Karpas-422 (cell line): ENCODE data around the gene SPRN. TPM values are rescaled to one million over a fixed set of nuclear protein-coding genes. Genes with fewer than 3 reads are reported as not detected.
"Not testable (repeated sequence)": the region's sequence is repeated elsewhere in the genome, so short reads cannot be mapped to it uniquely, and the experiment has no call there.

ENCODE experiments used
- DNase-seq: peaks from one replicate; pipeline ENCODE4 v3.0.0-alpha.2; 2015
- H2AFZ ChIP-seq: fragments of 200-600 bp; sonication (generic); 2 replicates; pipeline ENCODE4 v1.6.1; 2014; ENCODE audit warnings: antibody characterized with exemption, low read length, mixed read lengths
- H3K27ac ChIP-seq: fragments of 200-600 bp; sonication (generic); 2 replicates; pipeline ENCODE4 v1.5.1; 2014; ENCODE audit warnings: mild to moderate bottlenecking, low read length, moderate library complexity
- H3K27me3 ChIP-seq: fragments of 200-600 bp; sonication (generic); 2 replicates; pipeline ENCODE4 v1.6.1; 2014; ENCODE audit warnings: low read length, mixed read lengths
- H3K36me3 ChIP-seq: fragments of 200-600 bp; sonication (generic); 2 replicates; pipeline ENCODE4 v1.6.1; 2014; ENCODE audit warnings: low read length, mixed read lengths; ENCODE audit not compliant: insufficient read depth
- H3K4me1 ChIP-seq: fragments of 200-600 bp; sonication (generic); 2 replicates; pipeline ENCODE4 v1.6.1; 2014; ENCODE audit warnings: mild to moderate bottlenecking, low read length, mixed read lengths
- H3K4me2 ChIP-seq: fragments of 200-600 bp; sonication (generic); 2 replicates; pipeline ENCODE4 v1.6.1; 2014; ENCODE audit warnings: low read length, low read depth, mild to moderate bottlenecking; ENCODE audit not compliant: poor library complexity, severe bottlenecking
- H3K4me3 ChIP-seq: fragments of 200-600 bp; sonication (generic); 2 replicates; pipeline ENCODE4 v1.5.1; 2014; ENCODE audit warnings: mild to moderate bottlenecking, antibody characterized with exemption, low read length, mixed read lengths
- H3K79me2 ChIP-seq: fragments of 200-600 bp; sonication (generic); 2 replicates; pipeline ENCODE4 v1.6.1; 2014; ENCODE audit warnings: mild to moderate bottlenecking, low read length, mixed read lengths
- H3K9ac ChIP-seq: fragments of 200-600 bp; sonication (generic); 2 replicates; pipeline ENCODE4 v1.6.0; 2014; ENCODE audit warnings: low read length
- H3K9me2 ChIP-seq: fragments of 200-600 bp; sonication (generic), shearing (Covaris generic); replicated peaks from 2 replicates; pipeline ENCODE4 v1.6.0; 2014; ENCODE audit warnings: mild to moderate bottlenecking, low read length, moderate library complexity; ENCODE audit not compliant: insufficient read depth
- H3K9me3 ChIP-seq: fragments of 300-700, 200-600 bp; sonication (generic); 2 replicates; pipeline ENCODE4 v1.6.1; 2014; ENCODE audit warnings: low read length, mixed read lengths
- H4K20me1 ChIP-seq: fragments of 200-600 bp; sonication (generic); 2 replicates; pipeline ENCODE4 v1.6.1; 2014; ENCODE audit warnings: mild to moderate bottlenecking, antibody characterized with exemption, low read length, low read depth; ENCODE audit not compliant: insufficient read depth
- small RNA-seq: library from RNA; depleted of rRNA; stranded (forward); fragments of <200 nt; gene quantifications from one replicate; pipeline ENCODE3, GENCODE V24; 2014
- total RNA-seq: library from RNA; depleted of rRNA; stranded (reverse); fragments of >200 nt; shearing (Covaris generic); gene quantifications from 2 replicates; pipeline ENCODE4 v1.2.3, GENCODE V29; 2014; ENCODE audit warnings: low replicate concordance; rRNA removed

SPRN gene
- total RNA-seq, 1 experiment from 2014 or later: not detected

- Histone ChIP-seq H3K9me2 (no peaks in the 10 kb centered on the region), H3K9me3 (no peaks in the 10 kb centered on the region), H3K27ac (no peak overlapping the region), H3K4me1 (peaks cover 24% of the 10 kb centered on the region), H2AFZ (no peak overlapping the region), H3K36me3 (no peaks in the 10 kb centered on the region), H3K4me2 (no peak overlapping the region), H3K27me3 (no peaks in the 10 kb centered on the region), H3K4me3 (no peak overlapping the region), H4K20me1 (no peaks in the 10 kb centered on the region), H3K9ac (no peak overlapping the region), H3K79me2 (peaks cover 3% of the 10 kb centered on the region)
- no peak for DNase-seq
Observed at GRCh38 chr10:133377025-133377817, 47.2 kb downstream of the SPRN start.

GRCh38 chr10:133376183-133376582 lies 48.2 kb downstream of the SPRN start:
- not testable (repeated sequence) for H3K27ac ChIP-seq, H2AFZ ChIP-seq, H3K9ac ChIP-seq, H3K9me2 ChIP-seq, H3K9me3 ChIP-seq, H3K27me3 ChIP-seq, H3K4me2 ChIP-seq, H4K20me1 ChIP-seq, H3K4me3 ChIP-seq, DNase-seq, H3K36me3 ChIP-seq
- peaks cover 11% of the 10 kb centered on the region for H3K79me2 ChIP-seq
- peaks cover 27% of the 10 kb centered on the region for H3K4me1 ChIP-seq

DNA sequence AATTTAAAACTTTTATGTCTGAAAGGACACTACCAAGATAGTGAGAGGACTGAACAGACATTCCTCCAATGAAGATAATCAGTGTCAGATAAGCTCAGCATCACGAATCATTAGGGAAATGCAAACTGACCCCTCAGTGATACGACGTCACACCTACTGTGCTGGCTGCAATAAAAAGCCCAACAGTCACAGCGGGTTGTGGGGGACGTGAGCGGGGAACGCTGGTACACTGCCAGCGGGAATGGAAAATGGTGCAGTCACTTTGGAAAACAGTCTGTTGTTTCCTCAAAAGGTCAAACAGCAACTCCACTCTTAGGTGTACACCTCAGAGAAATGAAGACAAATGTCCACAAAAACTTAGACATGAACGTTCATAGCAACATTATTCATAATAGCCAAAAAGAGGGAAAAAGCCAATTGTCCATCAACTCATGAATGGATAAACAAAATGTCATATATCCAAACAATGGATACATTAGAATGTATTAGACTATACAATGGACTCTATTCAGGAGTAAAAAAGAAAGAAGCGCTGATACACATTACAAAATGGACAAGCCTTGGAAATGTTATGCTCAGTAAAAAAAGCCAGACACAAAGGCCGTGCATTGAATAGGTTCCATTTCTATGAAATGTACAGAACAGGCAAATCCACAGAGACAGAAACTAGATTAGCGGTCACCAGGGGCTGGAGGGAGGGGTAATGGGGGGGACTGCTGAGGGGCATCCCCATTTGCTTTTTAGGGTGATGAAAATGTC lies 48.9 kb downstream of the SPRN start:
- H3K79me2 ChIP-seq: peaks cover 11% of the 10 kb centered on the region
- no peaks in the 10 kb centered on the region for H3K9me3 ChIP-seq
- DNase-seq: no peak
- no peak overlapping the region for H3K9ac ChIP-seq
- H3K27me3 ChIP-seq: no peaks in the 10 kb centered on the region
- no peak overlapping the region for H3K4me2 ChIP-seq
- no peak overlapping the region for H2AFZ ChIP-seq
- H3K9me2 ChIP-seq: no peaks in the 10 kb centered on the region
- H3K4me3 ChIP-seq: no peak overlapping the region
- no peak overlapping the region for H3K27ac ChIP-seq
- H4K20me1 ChIP-seq: no peaks in the 10 kb centered on the region
- peaks cover 27% of the 10 kb centered on the region for H3K4me1 ChIP-seq
- H3K36me3 ChIP-seq: no peaks in the 10 kb centered on the region

- Histone ChIP-seq H3K9me3 (no peaks in the 10 kb centered on the region), H3K27ac (no peak within 1 kb of the TSS), H3K9me2 (no peaks in the 10 kb centered on the region), H3K79me2 (peaks cover 11% of the 10 kb centered on the region), H2AFZ (0 out of 2 replicates have a peak within 1 kb of the TSS, but pooled peaks have one; percentile 50), H3K9ac (peak within 1 kb of the TSS; percentile 86), H3K4me3 (peak within 1 kb of the TSS; percentile 78), H3K4me1 (peaks cover 19% of the 10 kb centered on the region), H3K27me3 (no peaks in the 10 kb centered on the region), H3K36me3 (no peaks in the 10 kb centered on the region), H4K20me1 (no peaks in the 10 kb centered on the region), H3K4me2 (peak within 1 kb of the TSS; percentile 59)
- DNase-seq: peak; percentile 97
Observed at GRCh38 chr10:133373174-133374090, 51.0 kb downstream of the SPRN start, which contains the start of gene ECHS1. TSS of gene ECHS1 (minus strand) at chr10:133373354. CDS start at chr10:133373333, 21 bp downstream.

DNA sequence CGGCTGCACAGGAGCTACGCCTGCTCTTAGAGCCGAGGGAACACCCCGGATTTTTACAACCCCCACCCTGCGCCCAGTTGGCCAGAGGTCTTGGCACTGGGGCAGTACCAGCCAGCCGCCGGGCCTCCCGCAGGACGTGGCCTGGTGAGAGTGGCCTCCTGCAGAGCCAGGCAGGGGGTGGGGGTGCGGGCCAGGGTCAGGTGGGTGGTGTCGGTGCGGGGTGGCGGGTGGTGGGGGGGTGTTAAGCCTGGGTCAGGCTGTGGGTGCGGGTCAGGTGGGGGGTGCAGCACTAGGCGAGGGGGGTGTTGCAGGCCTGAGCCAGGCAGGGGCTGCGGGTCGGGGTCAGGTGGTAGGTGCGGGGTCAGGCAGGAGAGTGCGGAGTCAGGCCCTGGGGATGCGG lies 51.9 kb downstream of the SPRN start:
- H3K27ac ChIP-seq: no peak overlapping the region
- H3K9me3 ChIP-seq: no peaks in the 10 kb centered on the region
- H3K4me1 ChIP-seq: peaks cover 11% of the 10 kb centered on the region
- H3K4me3 ChIP-seq: peak overlapping the region; percentile 65
- H4K20me1 ChIP-seq: no peaks in the 10 kb centered on the region
- no peak for DNase-seq
- no peak overlapping the region for H2AFZ ChIP-seq
- peak overlapping the region; percentile 86 for H3K9ac ChIP-seq
- H3K36me3 ChIP-seq: no peaks in the 10 kb centered on the region
- no peaks in the 10 kb centered on the region for H3K9me2 ChIP-seq
- peak overlapping the region; percentile 27 for H3K4me2 ChIP-seq
- H3K27me3 ChIP-seq: no peaks in the 10 kb centered on the region
- peaks cover 11% of the 10 kb centered on the region for H3K79me2 ChIP-seq

Small RNAs within 50 kb of the gene (small RNA-seq; reads per million reads assigned to genes)
- gene AL360181.4 (not detected), gene MIR3944 (not detected)

Other genes starting within 250 kb of the SPRN start
- not detected in 2 replicates for gene UTF1, start 194.4 kb downstream of the SPRN start, total RNA-seq
- gene VENTX, start 186.8 kb downstream of the SPRN start, total RNA-seq: not detected in 2 replicates
- 0.71 and 3.8 TPM in 2 replicates for gene ADAM8, start 147.8 kb downstream of the SPRN start, total RNA-seq
- 21.4 and 29.5 TPM in 2 replicates for gene TUBGCP2, start 115.8 kb downstream of the SPRN start, total RNA-seq
- gene ZNF511, start 115.7 kb downstream of the SPRN start, total RNA-seq: 14.0 and 38.6 TPM in 2 replicates
- gene CALY, start 87.7 kb downstream of the SPRN start, total RNA-seq: not detected in 2 replicates
- not detected in 2 replicates for gene PRAP1, start 77.3 kb downstream of the SPRN start, total RNA-seq
- 0.97 and 1.5 TPM in 2 replicates for gene FUOM, start 66.6 kb downstream of the SPRN start, total RNA-seq
- gene ECHS1, start 51.3 kb downstream of the SPRN start, total RNA-seq: 37.3 and 71.9 TPM in 2 replicates
- 1.6 TPM in 1 of 2 replicates, not detected in the other for gene PAOX, start 45.4 kb downstream of the SPRN start, total RNA-seq
- 26.9 and 33.6 TPM in 2 replicates for gene MTG1, start 30.5 kb downstream of the SPRN start, total RNA-seq
- gene SCART1, start 29.3 kb upstream of the SPRN start, total RNA-seq: 6.9 and 7.0 TPM in 2 replicates
- 0.61 TPM in 1 of 2 replicates, not detected in the other for gene CYP2E1, start 102.7 kb upstream of the SPRN start, total RNA-seq
- not detected in 2 replicates for gene SYCE1, start 141.0 kb upstream of the SPRN start, total RNA-seq
- gene FRG2B, start 202.2 kb upstream of the SPRN start, total RNA-seq: not detected in 2 replicates